ENCODE measurements around the gene RASGRF1. TPM values are rescaled to one million over a fixed set of nuclear protein-coding genes. Genes with fewer than 3 reads are reported as not detected.

The RASGRF1 gene
- total and polyA plus RNA-seq, 9 donors = 0.23 to 9.5 (median 1.0) TPM; not detected in 1

GRCh38 chr15:78923015-78923414, 167.6 kb downstream of the RASGRF1 start:
- H3K9me3 ChIP-seq = no peaks in the 10 kb centered on the region
- no peak for DNase-seq
- intact Hi-C loops (cut with DNase I) = no loop called here
- no peaks in the 10 kb centered on the region for H3K27me3 ChIP-seq
- no peak for TF ChIP-seq CTCF (IDR thresholded peaks at IDR 0.05)
- no peak for TF ChIP-seq POLR2A (IDR thresholded peaks at IDR 0.05)
- TF ChIP-seq EP300 (IDR thresholded peaks at IDR 0.05) = no peak
- no peak overlapping the region for H3K4me3 ChIP-seq
- H3K4me1 ChIP-seq (ENCODE audit: insufficient read depth) = no peaks in the 10 kb centered on the region
- no peaks in the 10 kb centered on the region for H3K36me3 ChIP-seq
- no peak overlapping the region for H3K27ac ChIP-seq
- WGBS, 3 donors = 81 to 87% (median 82%) methylated on average over 7 of the region's 7 CpGs

DNA sequence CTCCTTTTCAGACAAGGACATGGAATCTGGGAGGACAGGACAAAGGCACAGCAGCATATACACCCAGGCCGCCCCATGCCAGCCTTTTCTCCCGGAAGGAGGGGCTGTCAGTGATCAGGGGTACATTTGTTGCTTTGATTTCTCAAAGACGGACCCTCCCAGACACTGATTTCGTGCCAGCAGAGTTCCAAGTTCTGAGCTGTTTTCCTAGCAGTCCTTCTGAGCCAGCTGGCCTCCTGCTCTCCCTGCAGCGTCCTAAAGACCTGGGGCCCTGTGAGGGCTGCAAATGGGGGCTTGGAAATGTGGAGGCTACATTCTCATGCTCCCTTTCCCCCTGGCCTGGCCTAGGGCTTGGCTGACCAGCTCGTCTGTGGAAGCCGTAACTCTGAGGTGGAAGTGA, 168.1 kb downstream of the RASGRF1 start:
- Histone ChIP-seq H3K4me1 (ENCODE audit: insufficient read depth) (no peaks in the 10 kb centered on the region), H3K27ac (no peak overlapping the region), H3K36me3 (no peaks in the 10 kb centered on the region), H3K9me3 (no peaks in the 10 kb centered on the region), H3K27me3 (no peaks in the 10 kb centered on the region), H3K4me3 (no peak overlapping the region)
- peak in 1 of 5 donors; percentile 14 for DNase-seq
- intact Hi-C loops (cut with DNase I) = no loop called here
- no peak for TF ChIP-seq POLR2A (IDR thresholded peaks at IDR 0.05)
- TF ChIP-seq CTCF (IDR thresholded peaks at IDR 0.05) = no peak
- TF ChIP-seq EP300 (IDR thresholded peaks at IDR 0.05) = no peak
- 62 to 67% (median 65%) methylated on average over 7 of the region's 7 CpGs for WGBS, 3 donors

GRCh38 chr15:78921940-78922339, 168.6 kb downstream of the RASGRF1 start:
- Histone ChIP-seq H3K27ac (no peak overlapping the region), H3K27me3 (no peaks in the 10 kb centered on the region), H3K4me3 (no peak overlapping the region), H3K36me3 (no peaks in the 10 kb centered on the region), H3K4me1 (ENCODE audit: insufficient read depth) (no peaks in the 10 kb centered on the region), H3K9me3 (no peaks in the 10 kb centered on the region)
- peak in 1 of 5 donors; percentile 15 for DNase-seq
- TF ChIP-seq POLR2A (IDR thresholded peaks at IDR 0.05) = no peak
- TF ChIP-seq CTCF (IDR thresholded peaks at IDR 0.05) = no peak
- no peak for TF ChIP-seq EP300 (IDR thresholded peaks at IDR 0.05)
- 88 to 90% (median 89%) methylated on average over 14 of the region's 14 CpGs for WGBS, 3 donors
- intact Hi-C loops (cut with DNase I) = no loop called here

- WGBS, 3 donors = 84 to 94% (median 85%) methylated on average over 6 of the region's 6 CpGs
- DNase-seq = no peak
- intact Hi-C loops (cut with DNase I) = no loop called here
- H3K27ac ChIP-seq = no peak overlapping the region
- no peaks in the 10 kb centered on the region for H3K36me3 ChIP-seq
- H3K9me3 ChIP-seq = no peaks in the 10 kb centered on the region
- no peak overlapping the region for H3K4me3 ChIP-seq
- TF ChIP-seq POLR2A (IDR thresholded peaks at IDR 0.05) (no peak), EP300 (IDR thresholded peaks at IDR 0.05) (no peak), CTCF (IDR thresholded peaks at IDR 0.05) (no peak)
- no peaks in the 10 kb centered on the region for H3K27me3 ChIP-seq
- H3K4me1 ChIP-seq (ENCODE audit: insufficient read depth) = no peaks in the 10 kb centered on the region
Observed at GRCh38 chr15:78921517-78921916, 169.1 kb downstream of the RASGRF1 start.

Measured in ovary (tissue), 9 donors.